Adrenal gland (tissue), 12 donors: ENCODE measurements around the gene HLCS. TPM values are rescaled to one million over a fixed set of nuclear protein-coding genes. Genes with fewer than 3 reads are reported as not detected.

Experiments used
- DNase-seq, 7 donors: peaks; one replicate each; pipeline ENCODE4 v3.0.0-alpha.2; 2019 to 2020
- H3K27ac ChIP-seq, 5 donors: fragments of 200-600 bp; sonication (generic) in 4 of 5; 1 replicate in 3 of 5; 2 replicates in 2 of 5; pipeline versions ENCODE4 v1.5.1 to v1.8.0; 2016 to 2020; ENCODE audit warnings: mild to moderate bottlenecking in 1 of 5
- H3K27me3 ChIP-seq: fragments of 200-600 bp; 2 replicates; pipeline ENCODE4 v1.8.0; 2021
- H3K36me3 ChIP-seq, 2 donors: fragments of 200-600 bp; replicated peaks in 1 of 2; 1 replicate in 1 of 2; 2 replicates in 1 of 2; pipeline versions ENCODE4 v1.5.1 to v1.8.0; 2018 to 2022
- H3K4me1 ChIP-seq, 2 donors: fragments of 200-600 bp; replicated peaks in 1 of 2; 1 replicate in 1 of 2; 2 replicates in 1 of 2; pipeline versions ENCODE4 v1.5.1 to v1.8.0; 2018 to 2021
- H3K4me3 ChIP-seq, 4 donors: fragments of 200-600 bp; sonication (generic) in 3 of 4; one replicate each; pipeline ENCODE4 v1.5.1; 2016 to 2018
- H3K9me3 ChIP-seq, 3 donors: fragments of 200-600 bp; sonication (generic) in 1 of 3; replicated peaks in 1 of 3; 1 replicate in 2 of 3; 2 replicates in 1 of 3; pipeline versions ENCODE4 v1.5.1 to v1.8.0; 2016 to 2021
- CTCF ChIP-seq, 6 experiments: fragments of 450-650 bp in 4 of 6; fragments of 200-600 bp in 2 of 6; sonication (generic) in 1 of 6; IDR thresholded peaks; 1 replicate in 5 of 6; 2 replicates in 1 of 6; pipeline versions ENCODE4 v1.5.1 to v1.8.0; 2016 to 2021; ENCODE audit warnings: antibody characterized with exemption in 6 of 6, mild to moderate bottlenecking in 2 of 6, moderate library complexity in 1 of 6
- POLR2A ChIP-seq, 2 donors: fragments of 450-650 bp; IDR thresholded peaks; one replicate each; pipeline ENCODE4 v1.6.1; 2017; ENCODE audit warnings: antibody characterized with exemption in 2 of 2, mild to moderate bottlenecking in 2 of 2, moderate library complexity in 1 of 2
- WGBS, 4 donors: extraction: QIAGEN DNeasy Blood & Tissue Kit in 2 of 4; methylation state at CpG; one replicate each; pipeline versions ENCODE4 v1.1.5 to v1.1.7; 2013 to 2017; 5-methylcytosine and 5-hydroxymethylcytosine counted together
- intact Hi-C, 2 donors: fragments of 100-400 bp; cut with DNase I; formaldehyde crosslinking; loops; one replicate each; pipeline versions ENCODE4 v1.14.1 to v1.15.0; 2022 to 2023
- polyA plus RNA-seq, 3 donors: library from polyadenylated mRNA; stranded (reverse); fragments of 200-250 nt in 2 of 3; fragments of 350-450 nt in 1 of 3; fragmentation: Illumina TruSeq in 1 of 3; extraction: RNeasy Lipid Tissue Mini Kit (QIAGEN cat#74804) in 1 of 3; gene quantifications; one replicate each; pipeline ENCODE4 v1.2.3, GENCODE V29; 2013 to 2014
- total RNA-seq, 9 donors: library from RNA; depleted of rRNA in 4 of 9; stranded (reverse); fragments of >200 nt in 4 of 9; fragments of 120-200 nt in 1 of 9; fragmentation: NEBNext Ultra II Directional in 1 of 9; extraction: Animal tissue kit (Norgen Biotek cat#: 25700) in 1 of 9; gene quantifications; one replicate each; pipeline versions ENCODE4 v1.1.0 to v1.2.4, GENCODE V29; 2013 to 2023
- donor health status: healthy with polysubstance abuse.
- donor health status: Bipolar disorder and iron deficiency.
- donor health status: DM: yes; HTN: yes; CAD: no.
- donor health status: DM: no; HTN: no; CAD: no.
- donor health status: DM: no; HTN: no; CAD: no.
- donor health status: DM: yes; HTN: yes; CAD: no.

HLCS gene
- total and polyA plus RNA-seq, 12 donors = 4.4 to 34.4 (median 19.8) TPM

GRCh38 chr21:36858320-36858957 is 108.0 kb downstream of the HLCS start:
- H3K36me3 ChIP-seq = no peaks in the 10 kb centered on the region
- intact Hi-C loops = loop anchor here in 1 of 2 donors (5.0 kb wide), 1 partner anchor 111 kb away; no protein-coding TSS in a partner anchor
- H3K9me3 ChIP-seq = no peaks in the 10 kb centered on the region
- no peak for DNase-seq
- peaks cover 9 to 18% of the 10 kb centered on the region in 2 donors for H3K4me1 ChIP-seq
- no peak overlapping the region for H3K27ac ChIP-seq
- no peaks in the 10 kb centered on the region for H3K27me3 ChIP-seq
- WGBS, 4 donors = 86 to 92% (median 89%) methylated on average over 5 to 7 of the region's 7 CpGs
- TF ChIP-seq CTCF (IDR thresholded peaks at IDR 0.05) (no peak), POLR2A (IDR thresholded peaks at IDR 0.05) (no peak)
- no peak overlapping the region for H3K4me3 ChIP-seq

- H3K36me3 ChIP-seq = no peaks in the 10 kb centered on the region
- no peak for DNase-seq
- peaks cover 9 to 18% of the 10 kb centered on the region in 2 donors for H3K4me1 ChIP-seq
- WGBS, 4 donors = 97 to 100% (median 99%) methylated on average over 3 of the region's 3 CpGs
- no peak overlapping the region for H3K4me3 ChIP-seq
- H3K27me3 ChIP-seq = no peaks in the 10 kb centered on the region
- TF ChIP-seq POLR2A (IDR thresholded peaks at IDR 0.05) (no peak), CTCF (IDR thresholded peaks at IDR 0.05) (no peak)
- no peaks in the 10 kb centered on the region for H3K9me3 ChIP-seq
- intact Hi-C loops = loop anchor here in 1 of 2 donors (5.0 kb wide), 1 partner anchor 109 kb away; no protein-coding TSS in a partner anchor
- no peak overlapping the region for H3K27ac ChIP-seq
Measured at GRCh38 chr21:36856643-36857042, 109.8 kb downstream of the HLCS start.

- intact Hi-C loops = no loop called here
- Histone ChIP-seq H3K9me3 (no peaks in the 10 kb centered on the region), H3K4me3 (no peak overlapping the region), H3K4me1 (peaks cover 0 to 13% of the 10 kb centered on the region in 2 donors), H3K27ac (no peak overlapping the region), H3K36me3 (no peaks in the 10 kb centered on the region), H3K27me3 (no peaks in the 10 kb centered on the region)
- peak in 6 of 7 donors; percentile 27 to 52 (median 45) for DNase-seq
- peak; percentile 40 to 57 (median 51) for TF ChIP-seq CTCF (IDR thresholded peaks at IDR 0.05)
- no peak for TF ChIP-seq POLR2A (IDR thresholded peaks at IDR 0.05)
- 37 to 43% (median 39%) methylated on average over 5 of the region's 5 CpGs for WGBS, 4 donors
Measured at GRCh38 chr21:36854391-36854790, 112.1 kb downstream of the HLCS start.

GRCh38 chr21:36852864-36853263 is 113.6 kb downstream of the HLCS start:
- Histone ChIP-seq H3K4me1 (peaks cover 0 to 14% of the 10 kb centered on the region in 2 donors), H3K36me3 (no peaks in the 10 kb centered on the region), H3K27ac (no peak overlapping the region), H3K27me3 (no peaks in the 10 kb centered on the region), H3K9me3 (no peaks in the 10 kb centered on the region), H3K4me3 (no peak overlapping the region)
- no peak for TF ChIP-seq CTCF (IDR thresholded peaks at IDR 0.05)
- TF ChIP-seq POLR2A (IDR thresholded peaks at IDR 0.05) = no peak
- no peak for DNase-seq
- WGBS, 4 donors = 78 to 81% (median 81%) methylated on average over 4 of the region's 4 CpGs
- intact Hi-C loops = no loop called here
